GM12878 (cell line): ENCODE data around the gene KRT14. TPM values are rescaled to one million over a fixed set of nuclear protein-coding genes. Genes with fewer than 3 reads are reported as not detected.

Source experiments
- ATAC-seq: fragments of 200-7000 bp; cut with Tn5 transposase; 3 replicates; pipeline ENCODE4 v1.9.1; 2020; ENCODE audit warnings: mild to moderate bottlenecking, moderate library complexity
- Bru-seq: library from RNA; stranded (reverse); fragments of 400-500 nt; gene quantifications from one replicate; lab custom pipeline; 2021; lab: Mats Ljungman, UMichigan
- BruChase-seq, 2 experiments: library from RNA; stranded (reverse); fragments of 400-500 nt; gene quantifications; one replicate each; lab custom pipeline; 2021; lab: Mats Ljungman, UMichigan
- BruUV-seq: library from RNA; stranded (reverse); fragments of 400-500 nt; replicated peaks from 2 replicates; lab custom pipeline; 2021; lab: Mats Ljungman, UMichigan
- CTCF ChIA-PET: fragments of 300-600 bp; sonication (Branson Sonifier 250); formaldehyde crosslinking; extraction: SDS; loops from one replicate; lab custom pipeline; 2021; ENCODE audit warnings: inconsistent platforms; lab: Yijun Ruan, JAX
- POLR2A ChIA-PET: fragments of 350-600 bp; formaldehyde crosslinking; extraction: SDS; loops from one replicate; lab custom pipeline; 2021; ENCODE audit warnings: inconsistent platforms; lab: Charles Lee
- RAD21 ChIA-PET: fragments of 300-600 bp; sonication (Branson Sonifier 250); formaldehyde crosslinking; loops from one replicate; lab custom pipeline; 2023; ENCODE audit warnings: antibody characterized with exemption; ENCODE audit not compliant: unreplicated experiment; lab: Charles Lee
- SMC1A ChIA-PET: fragments of 300-600 bp; sonication (Branson Sonifier 250); formaldehyde crosslinking; loops from one replicate; lab custom pipeline; 2023; ENCODE audit not compliant: unreplicated experiment, uncharacterized antibody; lab: Charles Lee
- DNase-seq: peaks from one replicate; pipeline ENCODE4 v3.0.0-alpha.2; 2011; ENCODE audit warnings: low read depth, low spot score
- FAIRE-seq: peaks from 3 replicates; lab custom pipeline; 2011; peaks lifted over from hg19 to GRCh38; lab: Jason Lieb, UNC
- H2AFZ ChIP-seq: 2 replicates; pipeline ENCODE4 v1.6.0; 2011; ENCODE audit warnings: low read depth, low read length, control low read depth; ENCODE audit not compliant: control insufficient read depth
- H3K27ac ChIP-seq: 2 replicates; pipeline ENCODE4 v1.5.1; 2011; ENCODE audit warnings: control low read depth; ENCODE audit not compliant: control insufficient read depth, insufficient read depth
- H3K27me3 ChIP-seq, 2 experiments: replicated peaks in 1 of 2; 2 replicates each; pipeline versions ENCODE4 v1.6.0 to v1.6.1; 2011; ENCODE audit warnings: low read length in 1 of 2; ENCODE audit not compliant: control insufficient read depth in 2 of 2, insufficient read depth in 2 of 2
- H3K36me3 ChIP-seq, 2 experiments: 2 replicates each; pipeline ENCODE4 v1.5.1; 2011; ENCODE audit warnings: low read length in 1 of 2; ENCODE audit not compliant: control insufficient read depth in 2 of 2, insufficient read depth in 2 of 2
- H3K4me1 ChIP-seq: 2 replicates; pipeline ENCODE4 v1.6.1; 2011; ENCODE audit warnings: mild to moderate bottlenecking, low read length, moderate library complexity, mixed read lengths; ENCODE audit not compliant: control insufficient read depth, insufficient read depth
- H3K4me2 ChIP-seq: 2 replicates; pipeline ENCODE4 v1.6.0; 2011; ENCODE audit warnings: control low read depth; ENCODE audit not compliant: control insufficient read depth, insufficient read depth
- H3K4me3 ChIP-seq: fragments of 200-600 bp; sonication (generic); 2 replicates; pipeline ENCODE4 v1.5.1; 2016
- H3K79me2 ChIP-seq: 2 replicates; pipeline ENCODE4 v1.6.0; 2011; ENCODE audit warnings: low read length; ENCODE audit not compliant: control insufficient read depth, insufficient read depth
- H3K9ac ChIP-seq: 2 replicates; pipeline ENCODE4 v1.8.0; 2011; ENCODE audit warnings: low read length, control low read depth, mixed read lengths; ENCODE audit not compliant: control insufficient read depth, insufficient read depth
- H3K9me3 ChIP-seq: replicated peaks from 3 replicates; pipeline ENCODE4 v1.5.1; 2011; ENCODE audit warnings: mild to moderate bottlenecking, low read length; ENCODE audit not compliant: control insufficient read depth, insufficient read depth
- H4K20me1 ChIP-seq: 2 replicates; pipeline ENCODE4 v1.6.0; 2011; ENCODE audit not compliant: control insufficient read depth, insufficient read depth
- CHD1 ChIP-seq: IDR thresholded peaks from 2 replicates; pipeline ENCODE4 v1.6.1; 2012; ENCODE audit warnings: low read depth, low read length, improper control_type of control experiment
- ESRRA ChIP-seq: IDR thresholded peaks from 2 replicates; pipeline ENCODE4 v1.6.1; 2012; ENCODE audit warnings: mild to moderate bottlenecking, low read length, improper control_type of control experiment
- GABPA ChIP-seq: IDR thresholded peaks from 2 replicates; pipeline ENCODE4 v1.6.1; 2014; ENCODE audit warnings: antibody characterized with exemption, low read depth, mild to moderate bottlenecking, inconsistent platforms
- GATAD2B ChIP-seq: fragments of 450-650 bp; conservative IDR thresholded peaks from 2 replicates; pipeline ENCODE4 v1.6.1; 2017; ENCODE audit warnings: low read depth, mild to moderate bottlenecking, moderate library complexity
- IKZF2 ChIP-seq, 2 experiments: fragments of 450-650 bp; IDR thresholded peaks; 2 replicates each; pipeline ENCODE4 v1.6.1; 2017; ENCODE audit warnings: mild to moderate bottlenecking in 2 of 2, moderate library complexity in 2 of 2
- RAD51 ChIP-seq: fragments of 450-650 bp; IDR thresholded peaks from 2 replicates; pipeline ENCODE4 v1.6.1; 2016; ENCODE audit warnings: moderate library complexity, mild to moderate bottlenecking, inconsistent platforms
- SIN3A ChIP-seq: IDR thresholded peaks from 2 replicates; pipeline ENCODE4 v1.6.1; 2012; ENCODE audit warnings: low read depth, low read length, improper control_type of control experiment
- STAT3 ChIP-seq: IDR thresholded peaks from 2 replicates; pipeline ENCODE4 v1.6.1; 2011; ENCODE audit warnings: low read depth, low read length, improper control_type of control experiment
- TAF1 ChIP-seq: IDR thresholded peaks from 2 replicates; pipeline ENCODE4 v1.6.1; 2011; ENCODE audit warnings: mild to moderate bottlenecking, low read depth, low read length, borderline replicate concordance
- TARDBP ChIP-seq: IDR thresholded peaks from 2 replicates; pipeline ENCODE4 v1.6.1; 2016; ENCODE audit warnings: borderline replicate concordance
- TBL1XR1 ChIP-seq: IDR thresholded peaks from 2 replicates; pipeline ENCODE4 v1.6.1; 2012; ENCODE audit warnings: low read depth, low read length, improper control_type of control experiment
- WGBS: methylation state at CpG from one replicate; pipeline ENCODE4 v1.1.6; 2016; ENCODE audit warnings: low lambda C conversion rate; ENCODE audit not compliant: insufficient replicate concordance, insufficient coverage; ENCODE audit errors: missing lambda C conversion rate; 5-methylcytosine and 5-hydroxymethylcytosine counted together
- in situ Hi-C: fragments of 300-500 bp; cut with MboI; formaldehyde crosslinking; loops from 9 replicates; pipeline ENCODE4 v1.14.3; 2018; ENCODE audit warnings: mixed read lengths
- intact Hi-C: fragments of 100-400 bp; cut with micrococcal nuclease; formaldehyde crosslinking; loops from one replicate; pipeline ENCODE4 v1.14.2; 2022; ENCODE audit not compliant: unreplicated experiment
- long read RNA-seq, 2 experiments: library from polyadenylated mRNA; unstranded; transcript quantifications; one replicate each; pipeline ENCODE4 v2.0.0, GENCODE V29; 2019 to 2020
- polyA minus RNA-seq, 3 experiments: library from RNA; depleted of rRNA, polyadenylated mRNA; stranded (reverse); fragments of >200 nt; gene quantifications; 2 replicates each; pipeline ENCODE4 v1.2.3, GENCODE V29; 2011
- polyA plus RNA-seq, 11 experiments: library from polyadenylated mRNA; depleted of rRNA in 4 of 11; unstranded in 6 of 11; stranded (reverse) in 5 of 11; fragments of >200 nt; fragmentation: Nextera tagmentation in 4 of 11; fragmentation: Illumina TruSeq in 1 of 11; extraction: Ambion mirVana in 4 of 11; extraction: Trizol in 1 of 11; gene quantifications; 1 replicate in 1 of 11; 2 replicates in 10 of 11; pipeline versions ENCODE4 v1.2.1 to v1.2.3, GENCODE V29; 2011 to 2016; ENCODE audit warnings: inconsistent platforms in 2 of 11, missing spikeins in 2 of 11, low read depth in 1 of 11
- total RNA-seq, 4 experiments: library from RNA; depleted of rRNA in 3 of 4; stranded (reverse); fragments of >200 nt in 3 of 4; fragmentation: Illumina TruSeq in 1 of 4; extraction: Trizol in 1 of 4; gene quantifications; 2 replicates each; pipeline versions ENCODE4 v1.2.1 to v1.2.3, GENCODE V29; 2013 to 2021
- TF ChIP-seq, protein P1 (sequence below): IDR thresholded peaks from 2 replicates; pipeline ENCODE4 v1.6.1; 2011; ENCODE audit warnings: low read depth, low read length, improper control_type of control experiment, borderline replicate concordance
- TF ChIP-seq, protein P2 (sequence below): fragments of 450-650 bp; IDR thresholded peaks from 2 replicates; pipeline ENCODE4 v1.6.1; 2014; ENCODE audit warnings: mild to moderate bottlenecking

KRT14 gene
- not detected in 2 replicates for total RNA-seq (2013; cell fraction: nucleolus; rRNA removed)
- total RNA-seq (2014; rRNA removed) (not detected in 2 replicates), total RNA-seq (2014; rRNA removed; fragmentation: Illumina TruSeq; extraction: Trizol) (not detected in 2 replicates), total RNA-seq (2021) (not detected in 2 replicates), polyA plus RNA-seq (2011; rRNA removed) (0.17 and 1.5 TPM in 2 replicates), polyA plus RNA-seq (2014; fragmentation: Illumina TruSeq; extraction: Trizol) (not detected in 2 replicates), polyA plus RNA-seq (2014; fragmentation: Nextera tagmentation; extraction: Ambion mirVana) (not detected), polyA plus RNA-seq (2014; rRNA removed) (not detected in 2 replicates), polyA plus RNA-seq (2016; fragmentation: Nextera tagmentation; extraction: Ambion mirVana) (not detected), polyA minus RNA-seq (2011; rRNA and poly(A)+ RNA removed) (0.46 and 0.51 TPM in 2 replicates), Bru-seq, nascent RNA (percentile 24 among the genes with signal in this experiment), BruChase-seq, experiment 1, labeled RNA remaining after a 6-hour chase (percentile 14 among the genes with signal in this experiment), BruChase-seq, experiment 2, labeled RNA remaining after a 2-hour chase (percentile 24 among the genes with signal in this experiment)
- not detected for polyA plus RNA-seq (2011; ENCODE audit: low read depth)
- 0.39 TPM in 1 of 2 replicates, not detected in the other for polyA plus RNA-seq (2011; cell fraction: cytosol; rRNA removed)
- not detected in 2 replicates for polyA plus RNA-seq (2011; cell fraction: nucleus; rRNA removed)
- not detected in 2 replicates for polyA plus RNA-seq (2012)
- not detected in 2 replicates for polyA minus RNA-seq (2011; cell fraction: cytosol; rRNA and poly(A)+ RNA removed)
- not detected in 2 replicates for polyA minus RNA-seq (2011; cell fraction: nucleus; rRNA and poly(A)+ RNA removed)
- long read RNA-seq, experiment 1: 0 reads
- long read RNA-seq, experiment 2: 0 reads

GRCh38 chr17:41586863-41587495, at the start of gene KRT14:
TSS of gene KRT14 (minus strand) at chr17:41586895. CDS start at chr17:41586834, 61 bp downstream.
- no peak within 1 kb of the TSS for H3K4me3 ChIP-seq
- no peak within 1 kb of the TSS for H3K9ac ChIP-seq
- intact Hi-C loops (no loop called here), in situ Hi-C loops (no loop called here)
- H3K79me2 ChIP-seq: no peaks in the 10 kb centered on the region
- no peaks in the 10 kb centered on the region for H4K20me1 ChIP-seq
- no peaks in the 10 kb centered on the region for H3K36me3 ChIP-seq
- ChIA-PET RAD21 (no interaction called here), POLR2A (no interaction called here), CTCF (interaction anchor here (1.3 kb wide), 1 partner anchor 76 kb away, joined by 4 read pairs; no protein-coding TSS in a partner anchor), SMC1A (no interaction called here)
- no peaks in the 10 kb centered on the region for H3K4me1 ChIP-seq
- peaks cover 0 to 2% of the 10 kb centered on the region in 2 experiments; a peak in 2 of 4 replicates for H3K27me3 ChIP-seq
- H2AFZ ChIP-seq: no peak within 1 kb of the TSS
- no peak within 1 kb of the TSS for H3K27ac ChIP-seq
- WGBS: 47% methylated on average over 15 of the region's 15 CpGs
- ATAC-seq: no peak
- H3K4me2 ChIP-seq: no peak within 1 kb of the TSS
- DNase-seq: no peak
- BruUV-seq: no TSS peak
- no peak for FAIRE-seq
- TF ChIP-seq RAD51 (no peak), IKZF2 (IDR thresholded peaks at IDR 0.05) (no peak), TBL1XR1 (no peak), GATAD2B (no peak), GABPA (no peak), STAT3 (no peak), TARDBP (no peak), CHD1 (no peak), ESRRA (no peak), SIN3A (no peak), TAF1 (no peak)
- TF ChIP-seq, protein P1, sequence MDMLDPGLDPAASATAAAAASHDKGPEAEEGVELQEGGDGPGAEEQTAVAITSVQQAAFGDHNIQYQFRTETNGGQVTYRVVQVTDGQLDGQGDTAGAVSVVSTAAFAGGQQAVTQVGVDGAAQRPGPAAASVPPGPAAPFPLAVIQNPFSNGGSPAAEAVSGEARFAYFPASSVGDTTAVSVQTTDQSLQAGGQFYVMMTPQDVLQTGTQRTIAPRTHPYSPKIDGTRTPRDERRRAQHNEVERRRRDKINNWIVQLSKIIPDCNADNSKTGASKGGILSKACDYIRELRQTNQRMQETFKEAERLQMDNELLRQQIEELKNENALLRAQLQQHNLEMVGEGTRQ: no peak
- TF ChIP-seq, protein P2, sequence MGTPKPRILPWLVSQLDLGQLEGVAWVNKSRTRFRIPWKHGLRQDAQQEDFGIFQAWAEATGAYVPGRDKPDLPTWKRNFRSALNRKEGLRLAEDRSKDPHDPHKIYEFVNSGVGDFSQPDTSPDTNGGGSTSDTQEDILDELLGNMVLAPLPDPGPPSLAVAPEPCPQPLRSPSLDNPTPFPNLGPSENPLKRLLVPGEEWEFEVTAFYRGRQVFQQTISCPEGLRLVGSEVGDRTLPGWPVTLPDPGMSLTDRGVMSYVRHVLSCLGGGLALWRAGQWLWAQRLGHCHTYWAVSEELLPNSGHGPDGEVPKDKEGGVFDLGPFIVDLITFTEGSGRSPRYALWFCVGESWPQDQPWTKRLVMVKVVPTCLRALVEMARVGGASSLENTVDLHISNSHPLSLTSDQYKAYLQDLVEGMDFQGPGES: no peak
- no peaks in the 10 kb centered on the region for H3K9me3 ChIP-seq
